ENCODE measurements around the gene ATP6V1G2. TPM values are rescaled to one million over a fixed set of nuclear protein-coding genes. Genes with fewer than 3 reads are reported as not detected.
A peak's percentile ranks its signal among the peaks of the same experiment; 100 is the strongest.
"Not testable (repeated sequence)": the region's sequence is repeated elsewhere in the genome, so short reads cannot be mapped to it uniquely, and the experiment has no call there.

Gene ATP6V1G2
- 0.13 TPM in 1 of 2 replicates, not detected in the other for total RNA-seq (2014; rRNA removed; shearing (Covaris generic))

GRCh38 chr6:31546339-31546957, at the start of gene ATP6V1G2:
Gene ATP6V1G2 (minus strand): TSS chr6:31546608. CDS start chr6:31546559, 49 bp downstream.
- H3K27me3 ChIP-seq (replicated peaks): no peaks in the 10 kb centered on the region
- DNase-seq (ENCODE audit: low read depth in 1 of 2, low spot score in 2 of 2): peak; percentile 87 to 89
- peak within 1 kb of the TSS; percentile 59 for H3K27ac ChIP-seq
- peaks cover 26% of the 10 kb centered on the region for H3K36me3 ChIP-seq
- peak within 1 kb of the TSS; percentile 36 for H3K4me3 ChIP-seq
- peaks cover 16% of the 10 kb centered on the region for H3K4me1 ChIP-seq (replicated peaks)
- H3K9me3 ChIP-seq (replicated peaks): no peaks in the 10 kb centered on the region

- H3K27me3 ChIP-seq (replicated peaks): no peaks in the 10 kb centered on the region
- H3K4me1 ChIP-seq (replicated peaks): no peaks in the 10 kb centered on the region
- H3K27ac ChIP-seq: no peak overlapping the region
- no peaks in the 10 kb centered on the region for H3K36me3 ChIP-seq
- no peak overlapping the region for H3K4me3 ChIP-seq
- no peaks in the 10 kb centered on the region for H3K9me3 ChIP-seq (replicated peaks)
- no peak for DNase-seq (ENCODE audit: low read depth in 1 of 2, low spot score in 2 of 2)
These were observed 46.0 kb upstream of the ATP6V1G2 start for GRCh38 chr6:31592396-31592771.

GRCh38 chr6:31590691-31591090, 44.3 kb upstream of the ATP6V1G2 start:
- H3K27me3 ChIP-seq (replicated peaks); H3K4me3 ChIP-seq; DNase-seq (ENCODE audit: low read depth in 1 of 2, low spot score in 2 of 2); H3K36me3 ChIP-seq; H3K4me1 ChIP-seq (replicated peaks); H3K27ac ChIP-seq; H3K9me3 ChIP-seq (replicated peaks): not testable (repeated sequence)

GRCh38 chr6:31588871-31589650, 42.7 kb upstream of the ATP6V1G2 start:
- H3K27me3 ChIP-seq (replicated peaks): no peaks in the 10 kb centered on the region
- no peak for DNase-seq (ENCODE audit: low read depth in 1 of 2, low spot score in 2 of 2)
- no peaks in the 10 kb centered on the region for H3K9me3 ChIP-seq (replicated peaks)
- H3K4me3 ChIP-seq: no peak overlapping the region
- no peaks in the 10 kb centered on the region for H3K4me1 ChIP-seq (replicated peaks)
- H3K27ac ChIP-seq: no peak overlapping the region
- no peaks in the 10 kb centered on the region for H3K36me3 ChIP-seq

- Histone ChIP-seq H3K27me3 (replicated peaks) (no peaks in the 10 kb centered on the region), H3K27ac (no peak overlapping the region), H3K36me3 (no peaks in the 10 kb centered on the region), H3K4me3 (no peak overlapping the region), H3K9me3 (replicated peaks) (no peaks in the 10 kb centered on the region), H3K4me1 (replicated peaks) (no peaks in the 10 kb centered on the region)
- no peak for DNase-seq (ENCODE audit: low read depth in 1 of 2, low spot score in 2 of 2)
These were observed 41.7 kb upstream of the ATP6V1G2 start for GRCh38 chr6:31587791-31588777.

- no peak for DNase-seq (ENCODE audit: low read depth in 1 of 2, low spot score in 2 of 2)
- Histone ChIP-seq H3K4me3 (no peak overlapping the region), H3K4me1 (replicated peaks) (0 out of 2 replicates have a peak, but pooled peaks cover under 1% of the 10 kb centered on the region), H3K9me3 (replicated peaks) (no peaks in the 10 kb centered on the region), H3K27me3 (replicated peaks) (no peaks in the 10 kb centered on the region), H3K27ac (no peak overlapping the region), H3K36me3 (no peaks in the 10 kb centered on the region)
These were observed 40.3 kb upstream of the ATP6V1G2 start for GRCh38 chr6:31586599-31587281.

DNA sequence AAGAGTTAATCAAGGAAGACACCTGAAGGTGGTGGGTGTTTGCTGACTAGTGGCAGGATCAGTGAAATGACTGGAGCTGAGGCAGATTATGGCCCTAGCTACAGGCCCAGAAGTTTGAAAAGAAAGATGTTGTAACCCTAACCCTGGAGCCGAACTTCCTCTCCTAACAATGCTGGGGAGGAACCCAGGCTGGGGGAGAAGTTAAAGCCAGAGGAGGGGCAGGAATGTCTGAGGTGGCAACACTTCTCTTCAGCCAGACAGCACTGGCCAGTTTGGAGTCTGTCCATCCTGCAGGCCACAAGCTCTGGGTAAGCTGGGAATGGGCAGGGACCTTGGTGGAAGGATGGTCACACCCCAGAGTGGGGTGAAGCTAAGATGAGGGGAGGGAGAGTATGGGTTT, 39.6 kb upstream of the ATP6V1G2 start, which contains the start of gene LST1:
Gene LST1 (plus strand): TSS at position 270 of the 400 bp plus-strand sequence. CDS start 1,023 bp downstream, outside the sequence.
- no peak within 1 kb of the TSS for H3K27ac ChIP-seq
- no peak for DNase-seq (ENCODE audit: low read depth in 1 of 2, low spot score in 2 of 2)
- no peaks in the 10 kb centered on the region for H3K36me3 ChIP-seq
- peaks cover 5% of the 10 kb centered on the region; the same call in 1 of the 2 replicates for H3K4me1 ChIP-seq (replicated peaks)
- no peaks in the 10 kb centered on the region for H3K27me3 ChIP-seq (replicated peaks)
- no peak within 1 kb of the TSS for H3K4me3 ChIP-seq
- no peaks in the 10 kb centered on the region for H3K9me3 ChIP-seq (replicated peaks)

GRCh38 chr6:31585491-31585890, 39.1 kb upstream of the ATP6V1G2 start:
- peaks cover 8% of the 10 kb centered on the region for H3K4me1 ChIP-seq (replicated peaks)
- H3K27me3 ChIP-seq (replicated peaks): no peaks in the 10 kb centered on the region
- H3K36me3 ChIP-seq: no peaks in the 10 kb centered on the region
- no peaks in the 10 kb centered on the region for H3K9me3 ChIP-seq (replicated peaks)
- no peak for DNase-seq (ENCODE audit: low read depth in 1 of 2, low spot score in 2 of 2)
- H3K27ac ChIP-seq: no peak overlapping the region
- H3K4me3 ChIP-seq: no peak overlapping the region

GRCh38 chr6:31582230-31582643, 35.8 kb upstream of the ATP6V1G2 start, which contains the start of gene LTB:
Gene LTB (minus strand): TSS chr6:31582424. CDS start chr6:31582417, 7 bp downstream.
- peak within 1 kb of the TSS; percentile 48 for H3K4me3 ChIP-seq
- H3K27me3 ChIP-seq (replicated peaks): no peaks in the 10 kb centered on the region
- no peak for DNase-seq (ENCODE audit: low read depth in 1 of 2, low spot score in 2 of 2)
- H3K27ac ChIP-seq: no peak within 1 kb of the TSS
- H3K36me3 ChIP-seq: no peaks in the 10 kb centered on the region
- no peaks in the 10 kb centered on the region for H3K9me3 ChIP-seq (replicated peaks)
- peaks cover 8% of the 10 kb centered on the region for H3K4me1 ChIP-seq (replicated peaks)

GRCh38 chr6:31581434-31582229, 35.2 kb upstream of the ATP6V1G2 start:
- Histone ChIP-seq H3K4me3 (peak overlapping the region; percentile 48), H3K27me3 (replicated peaks) (no peaks in the 10 kb centered on the region), H3K9me3 (replicated peaks) (no peaks in the 10 kb centered on the region), H3K27ac (no peak overlapping the region), H3K4me1 (replicated peaks) (peaks cover 8% of the 10 kb centered on the region), H3K36me3 (no peaks in the 10 kb centered on the region)
- no peak for DNase-seq (ENCODE audit: low read depth in 1 of 2, low spot score in 2 of 2)

DNA sequence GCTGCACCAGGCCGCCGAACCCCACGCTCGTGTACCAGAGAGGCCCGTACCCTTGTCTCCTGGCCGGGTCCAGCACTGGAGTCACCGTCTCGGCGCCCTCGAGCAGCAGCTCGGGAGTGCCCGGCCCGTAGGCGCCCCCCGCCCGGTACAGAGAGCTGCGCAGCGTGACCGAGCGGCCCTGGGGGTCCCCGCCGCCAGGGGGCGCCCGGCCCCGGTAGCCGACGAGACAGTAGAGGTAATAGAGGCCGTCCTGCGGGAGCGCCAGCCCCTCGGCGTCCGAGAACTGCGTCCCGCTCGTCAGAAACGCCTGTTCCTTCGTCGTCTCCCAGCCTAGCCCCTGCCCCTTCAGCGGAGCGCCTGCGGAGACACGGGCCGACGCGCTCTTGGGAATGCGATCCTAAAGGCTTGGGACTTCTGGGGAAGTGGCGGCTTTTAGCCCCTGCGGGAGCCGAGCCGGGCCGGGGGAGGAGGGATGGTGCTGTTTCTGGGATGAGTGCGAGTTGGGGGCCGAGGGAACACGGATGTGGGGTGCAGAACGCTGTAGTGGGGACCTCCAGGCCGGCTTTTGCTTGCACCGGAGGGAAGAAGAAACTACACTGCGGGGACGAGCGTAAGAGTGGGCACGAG, 34.5 kb upstream of the ATP6V1G2 start:
- Histone ChIP-seq H3K36me3 (no peaks in the 10 kb centered on the region), H3K27me3 (replicated peaks) (no peaks in the 10 kb centered on the region), H3K9me3 (replicated peaks) (no peaks in the 10 kb centered on the region), H3K4me1 (replicated peaks) (peaks cover 8% of the 10 kb centered on the region), H3K4me3 (peak overlapping the region; percentile 48), H3K27ac (no peak overlapping the region)
- DNase-seq (ENCODE audit: low read depth in 1 of 2, low spot score in 2 of 2): peak; percentile 83 to 86

DNA sequence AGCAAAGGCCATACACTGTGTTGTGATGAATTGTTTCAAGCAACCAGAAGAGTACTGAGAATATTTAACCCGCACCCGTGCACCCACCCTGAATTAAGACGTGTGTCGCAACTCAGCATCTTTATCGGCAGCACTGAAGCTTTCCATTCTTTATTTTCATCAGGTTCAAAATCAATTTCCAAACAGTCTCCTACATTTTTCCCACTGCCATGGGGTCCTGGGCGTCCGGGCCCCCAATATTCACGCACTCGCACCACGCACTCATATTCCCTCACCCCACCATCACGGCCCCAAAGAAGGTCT, 34.0 kb upstream of the ATP6V1G2 start:
- DNase-seq (ENCODE audit: low read depth in 1 of 2, low spot score in 2 of 2): no peak
- H3K27ac ChIP-seq: no peak overlapping the region
- H3K4me3 ChIP-seq: peak overlapping the region; percentile 48; the same call in 1 of the 2 replicates
- H3K27me3 ChIP-seq (replicated peaks): no peaks in the 10 kb centered on the region
- H3K9me3 ChIP-seq (replicated peaks): no peaks in the 10 kb centered on the region
- peaks cover 8% of the 10 kb centered on the region for H3K4me1 ChIP-seq (replicated peaks)
- no peaks in the 10 kb centered on the region for H3K36me3 ChIP-seq

Measured in SJSA1 (cell line).